Ishikawa (cell line): Measurements from ENCODE around the gene ARHGAP33.

Experiments
- CEBPB ChIP-seq: IDR thresholded peaks from 2 replicates; pipeline ENCODE4 v1.6.1; 2012
- CREB1 ChIP-seq: IDR thresholded peaks from 2 replicates; pipeline ENCODE4 v1.6.1; 2012; ENCODE audit warnings: low read depth
- EGR1 ChIP-seq: IDR thresholded peaks from 2 replicates; pipeline ENCODE4 v1.6.1; 2012
- EP300 ChIP-seq: IDR thresholded peaks from 2 replicates; pipeline ENCODE4 v1.6.1; 2012; ENCODE audit warnings: borderline replicate concordance
- FOXM1 ChIP-seq: IDR thresholded peaks from 2 replicates; pipeline ENCODE4 v1.6.1; 2012; ENCODE audit warnings: low read depth, borderline replicate concordance
- MAX ChIP-seq: IDR thresholded peaks from 2 replicates; pipeline ENCODE4 v1.6.1; 2012
- NFIC ChIP-seq: IDR thresholded peaks from 2 replicates; pipeline ENCODE4 v1.6.1; 2012
- RAD21 ChIP-seq: IDR thresholded peaks from 2 replicates; pipeline ENCODE4 v1.6.1; 2012; ENCODE audit warnings: low read depth
- REST ChIP-seq: IDR thresholded peaks from 2 replicates; pipeline ENCODE4 v1.6.1; 2012; ENCODE audit warnings: low read depth, mild to moderate bottlenecking
- TAF1 ChIP-seq: IDR thresholded peaks from 2 replicates; pipeline ENCODE4 v1.6.1; 2012; ENCODE audit warnings: low read depth, mild to moderate bottlenecking
- TCF12 ChIP-seq: IDR thresholded peaks from 2 replicates; pipeline ENCODE4 v1.6.1; 2012; ENCODE audit warnings: low read depth
- TEAD4 ChIP-seq: IDR thresholded peaks from 2 replicates; pipeline ENCODE4 v1.6.1; 2012
- USF1 ChIP-seq: IDR thresholded peaks from 2 replicates; pipeline ENCODE4 v1.6.1; 2012
- YY1 ChIP-seq: IDR thresholded peaks from 2 replicates; pipeline ENCODE4 v1.6.1; 2012; ENCODE audit warnings: low read depth
- ZBTB7A ChIP-seq: IDR thresholded peaks from 2 replicates; pipeline ENCODE4 v1.6.1; 2012; ENCODE audit warnings: low read depth

ARHGAP33 gene

GRCh38 chr19:35811317-35812219 is 36.2 kb downstream of the ARHGAP33 start:
- TF ChIP-seq NFIC (no peak), EP300 (no peak), TEAD4 (no peak), ZBTB7A (no peak), REST (no peak), CEBPB (no peak), CREB1 (no peak), TAF1 (no peak), EGR1 (no peak), USF1 (no peak), RAD21 (no peak), FOXM1 (no peak), TCF12 (no peak), MAX (no peak), YY1 (no peak)

- TF ChIP-seq RAD21 = no peak
- TF ChIP-seq TAF1 = no peak
- no peak for TF ChIP-seq FOXM1
- TF ChIP-seq TCF12 = no peak
- no peak for TF ChIP-seq CEBPB
Observed at GRCh38 chr19:35812220-35813042, 37.1 kb downstream of the ARHGAP33 start, which contains the start of gene PRODH2. Gene PRODH2 (minus strand): TSS chr19:35812845. CDS start chr19:35812805, 40 bp downstream.

- no peak for TF ChIP-seq FOXM1
- TF ChIP-seq TAF1 = no peak
- no peak for TF ChIP-seq REST
- no peak for TF ChIP-seq NFIC
- no peak for TF ChIP-seq CEBPB
- TF ChIP-seq MAX = no peak
- no peak for TF ChIP-seq TCF12
- TF ChIP-seq TEAD4 = no peak
- no peak for TF ChIP-seq YY1
- TF ChIP-seq USF1 = no peak
- TF ChIP-seq EP300 = no peak
- no peak for TF ChIP-seq RAD21
- no peak for TF ChIP-seq EGR1
- no peak for TF ChIP-seq CREB1
- no peak for TF ChIP-seq ZBTB7A
Observed at GRCh38 chr19:35813043-35813890, 37.9 kb downstream of the ARHGAP33 start.

GRCh38 chr19:35816262-35816661 is 40.9 kb downstream of the ARHGAP33 start:
- TF ChIP-seq TEAD4 (no peak), MAX (no peak), CEBPB (no peak), RAD21 (no peak), TCF12 (no peak), YY1 (no peak), ZBTB7A (no peak), USF1 (no peak), FOXM1 (no peak), EGR1 (no peak)
